ENCODE measurements around the gene CDCP2.

CDCP2 gene

GRCh38 chr1:54114955-54115354 lies 37.8 kb downstream of the CDCP2 start:
- Histone ChIP-seq H3K36me3 (ENCODE audit: control insufficient read depth, low read length) (no peaks in the 10 kb centered on the region), H3F3A (ENCODE audit: control insufficient read depth, insufficient read depth) (no peaks in the 10 kb centered on the region), H3K4me2 (ENCODE audit: low read length) (no peak overlapping the region), H3K4me1 (ENCODE audit: control insufficient read depth, low read length) (no peaks in the 10 kb centered on the region), H3K79me2 (ENCODE audit: control insufficient read depth, low read length) (no peaks in the 10 kb centered on the region), H3K9me2 (replicated peaks; ENCODE audit: control insufficient read depth, low read length) (no peaks in the 10 kb centered on the region), H3K9me3 (ENCODE audit: control insufficient read depth, insufficient read depth, low read length) (no peaks in the 10 kb centered on the region), H4K20me1 (ENCODE audit: control insufficient read depth, insufficient read depth, low read depth, low read length) (no peaks in the 10 kb centered on the region), H3K4me3 (ENCODE audit: low read length) (no peak overlapping the region), H3K27ac (ENCODE audit: low read depth, low read length) (no peak overlapping the region), H3K27me3 (ENCODE audit: control insufficient read depth, low read length) (no peaks in the 10 kb centered on the region)
- no peak for TF ChIP-seq EZH2phosphoT487 (IDR thresholded peaks at IDR 0.05; ENCODE audit: borderline replicate concordance, low read length)
- TF ChIP-seq CTCF (IDR thresholded peaks at IDR 0.05; ENCODE audit: low read depth, low read length, poor library complexity, severe bottlenecking): no peak

- TF ChIP-seq EZH2phosphoT487 (IDR thresholded peaks at IDR 0.05; ENCODE audit: borderline replicate concordance, low read length): no peak
- no peak for TF ChIP-seq CTCF (IDR thresholded peaks at IDR 0.05; ENCODE audit: low read depth, low read length, poor library complexity, severe bottlenecking)
- no peaks in the 10 kb centered on the region for H3K9me3 ChIP-seq (ENCODE audit: control insufficient read depth, insufficient read depth, low read length)
- no peak overlapping the region for H3K4me2 ChIP-seq (ENCODE audit: low read length)
- no peak overlapping the region for H3K27ac ChIP-seq (ENCODE audit: low read depth, low read length)
- no peaks in the 10 kb centered on the region for H3K27me3 ChIP-seq (ENCODE audit: control insufficient read depth, low read length)
- no peaks in the 10 kb centered on the region for H3K4me1 ChIP-seq (ENCODE audit: control insufficient read depth, low read length)
- H4K20me1 ChIP-seq (ENCODE audit: control insufficient read depth, insufficient read depth, low read depth, low read length): no peaks in the 10 kb centered on the region
- no peaks in the 10 kb centered on the region for H3K79me2 ChIP-seq (ENCODE audit: control insufficient read depth, low read length)
- no peaks in the 10 kb centered on the region for H3F3A ChIP-seq (ENCODE audit: control insufficient read depth, insufficient read depth)
- no peaks in the 10 kb centered on the region for H3K9me2 ChIP-seq (replicated peaks; ENCODE audit: control insufficient read depth, low read length)
- H3K4me3 ChIP-seq (ENCODE audit: low read length): no peak overlapping the region
- no peaks in the 10 kb centered on the region for H3K36me3 ChIP-seq (ENCODE audit: control insufficient read depth, low read length)
Observed at GRCh38 chr1:54114001-54114400, 38.8 kb downstream of the CDCP2 start.

DNA sequence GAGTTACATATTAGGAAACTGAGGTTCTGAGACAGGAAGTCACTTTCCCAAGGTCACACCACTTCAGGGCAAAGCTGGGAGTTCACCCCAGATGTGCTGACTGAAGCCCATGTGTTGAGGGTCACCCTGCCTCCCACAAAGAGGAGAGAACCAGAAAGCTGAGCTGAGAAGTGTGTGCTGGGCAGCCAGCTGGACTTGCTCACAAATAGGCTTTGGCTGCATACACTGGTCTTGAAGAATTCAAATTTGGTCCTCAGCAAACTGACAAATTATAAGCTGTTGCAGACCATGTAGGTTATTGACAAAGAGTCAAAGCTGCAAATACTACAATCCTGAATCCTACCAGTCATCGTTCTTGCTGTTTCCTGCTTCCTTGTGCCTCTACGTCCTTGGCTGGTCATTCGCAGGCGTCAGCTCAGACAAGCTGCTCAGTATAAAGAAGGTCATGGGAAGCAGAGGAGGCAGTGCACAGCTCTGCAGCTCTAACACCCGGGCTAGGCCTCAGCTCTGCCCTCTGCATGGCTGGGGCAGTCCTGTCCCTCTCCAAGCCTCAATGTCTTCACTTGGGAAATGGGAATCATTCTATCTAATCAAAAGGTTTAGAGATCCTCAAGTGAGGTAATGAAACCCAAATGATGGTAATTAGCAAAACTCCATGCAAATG lies 40.0 kb downstream of the CDCP2 start:
- Histone ChIP-seq H3K4me2 (ENCODE audit: low read length) (no peak overlapping the region), H3K27ac (ENCODE audit: low read depth, low read length) (no peak overlapping the region), H3K9me3 (ENCODE audit: control insufficient read depth, insufficient read depth, low read length) (no peaks in the 10 kb centered on the region), H3K79me2 (ENCODE audit: control insufficient read depth, low read length) (no peaks in the 10 kb centered on the region), H3K27me3 (ENCODE audit: control insufficient read depth, low read length) (no peaks in the 10 kb centered on the region), H4K20me1 (ENCODE audit: control insufficient read depth, insufficient read depth, low read depth, low read length) (no peaks in the 10 kb centered on the region), H3K4me3 (ENCODE audit: low read length) (no peak overlapping the region), H3F3A (ENCODE audit: control insufficient read depth, insufficient read depth) (no peaks in the 10 kb centered on the region), H3K4me1 (ENCODE audit: control insufficient read depth, low read length) (no peaks in the 10 kb centered on the region), H3K9me2 (replicated peaks; ENCODE audit: control insufficient read depth, low read length) (no peaks in the 10 kb centered on the region), H3K36me3 (ENCODE audit: control insufficient read depth, low read length) (no peaks in the 10 kb centered on the region)
- TF ChIP-seq EZH2phosphoT487 (IDR thresholded peaks at IDR 0.05; ENCODE audit: borderline replicate concordance, low read length): no peak
- TF ChIP-seq CTCF (IDR thresholded peaks at IDR 0.05; ENCODE audit: low read depth, low read length, poor library complexity, severe bottlenecking): no peak
